Renal pelvis (tissue), 4 donors: ENCODE data around the gene EPS8L1. TPM values are rescaled to one million over a fixed set of nuclear protein-coding genes. Genes with fewer than 3 reads are reported as not detected.

Experiments used
- DNase-seq: peaks from one replicate; pipeline ENCODE4 v3.0.0-alpha.2; 2013
- polyA plus RNA-seq, 3 donors: library from polyadenylated mRNA; unstranded; fragments of 120-200 nt; gene quantifications; one replicate each; pipeline ENCODE4 v1.2.1, GENCODE V29; 2013; ENCODE audit not compliant: insufficient read length in 3 of 3

The EPS8L1 gene
- polyA plus RNA-seq, 3 donors: 56.1 to 91.8 (median 73.3) TPM

DNA sequence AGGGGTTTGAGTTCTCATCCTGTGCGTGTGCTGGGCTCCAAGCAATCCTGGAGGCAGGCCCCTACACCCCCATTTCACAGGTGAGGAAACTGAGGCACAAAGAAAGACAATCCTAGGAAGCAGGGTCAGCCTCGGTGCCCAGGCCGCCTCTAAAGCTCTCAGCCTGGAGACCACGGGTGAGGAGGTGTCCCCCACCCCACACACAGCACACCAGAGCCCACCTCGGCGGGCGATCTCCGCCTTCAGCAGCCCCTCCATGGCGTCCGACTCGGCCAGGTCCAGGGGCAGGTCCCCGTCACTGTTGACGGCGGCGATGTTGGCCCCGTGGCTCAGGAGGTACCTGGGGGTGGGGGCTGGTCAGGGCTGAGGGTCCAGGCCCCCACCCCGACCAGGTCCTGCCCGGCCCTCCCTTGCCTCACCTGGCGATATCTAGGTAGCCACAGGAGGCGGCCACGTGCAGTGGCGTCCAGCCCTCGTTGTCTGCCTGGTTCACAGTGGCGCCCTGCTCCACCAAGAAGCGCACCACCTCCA is 36.6 kb downstream of the EPS8L1 start:
- DNase-seq: no peak

DNA sequence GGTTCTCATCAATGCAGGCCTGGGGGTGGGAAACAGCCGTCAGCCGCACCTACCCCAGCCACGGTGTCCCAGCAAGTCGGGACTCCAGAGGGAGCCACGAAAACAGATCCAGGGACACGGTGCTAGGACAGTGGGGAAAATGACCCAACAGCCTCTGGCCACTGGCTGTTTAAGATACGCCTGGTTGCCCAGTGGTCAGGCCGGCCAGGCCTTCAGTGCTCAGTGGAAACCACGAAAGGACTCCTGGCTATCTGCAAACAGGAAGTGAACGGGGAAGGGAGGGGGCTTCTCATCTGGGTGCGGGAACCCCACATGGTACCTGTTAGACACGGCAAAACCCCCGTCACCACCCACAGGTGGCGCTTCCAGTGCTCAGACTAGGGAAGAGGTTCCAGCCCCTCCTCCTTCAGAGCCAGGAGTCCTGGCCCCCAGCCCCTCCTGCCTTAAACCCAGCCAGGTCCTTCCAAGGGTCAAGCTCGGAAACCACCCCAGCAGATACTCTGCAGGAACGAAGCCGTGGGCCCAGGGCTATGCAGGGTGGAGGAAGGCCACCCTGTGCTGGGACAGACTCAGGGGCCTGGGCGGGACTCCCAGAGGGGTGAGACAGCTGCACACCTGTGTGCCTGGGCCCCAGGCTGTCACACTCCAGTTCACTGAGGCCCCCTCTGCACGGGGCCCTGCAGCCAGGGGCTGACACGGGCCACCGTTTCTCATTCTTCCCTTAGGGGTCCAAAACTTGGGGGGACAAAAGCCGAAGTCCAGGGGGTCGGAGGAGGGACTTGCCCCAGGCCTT is 37.3 kb downstream of the EPS8L1 start:
- DNase-seq: no peak

DNA sequence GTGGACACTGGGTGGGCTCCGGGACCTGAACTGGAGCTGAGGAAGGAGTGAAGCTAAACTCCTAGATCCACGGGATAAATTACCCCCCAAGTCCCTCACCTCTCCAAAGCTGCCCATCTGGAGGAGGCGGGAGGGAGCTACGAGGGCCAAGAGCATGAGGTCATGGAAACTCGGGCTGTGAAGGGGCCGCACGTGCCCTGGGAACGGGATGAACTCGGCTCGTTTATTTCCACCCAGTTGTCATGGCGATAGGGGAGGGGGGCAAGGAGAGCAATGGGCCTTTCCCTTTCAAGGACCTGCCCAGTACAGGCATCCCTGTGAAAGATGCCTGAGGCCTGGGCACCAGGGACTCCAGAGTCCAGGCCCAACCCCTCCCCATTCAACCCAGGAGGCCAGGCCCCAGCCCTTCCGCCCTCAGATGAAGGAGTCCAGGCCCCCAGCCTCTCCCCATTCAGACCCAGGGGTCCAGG is 37.9 kb downstream of the EPS8L1 start:
- peak; percentile 94 for DNase-seq

DNA sequence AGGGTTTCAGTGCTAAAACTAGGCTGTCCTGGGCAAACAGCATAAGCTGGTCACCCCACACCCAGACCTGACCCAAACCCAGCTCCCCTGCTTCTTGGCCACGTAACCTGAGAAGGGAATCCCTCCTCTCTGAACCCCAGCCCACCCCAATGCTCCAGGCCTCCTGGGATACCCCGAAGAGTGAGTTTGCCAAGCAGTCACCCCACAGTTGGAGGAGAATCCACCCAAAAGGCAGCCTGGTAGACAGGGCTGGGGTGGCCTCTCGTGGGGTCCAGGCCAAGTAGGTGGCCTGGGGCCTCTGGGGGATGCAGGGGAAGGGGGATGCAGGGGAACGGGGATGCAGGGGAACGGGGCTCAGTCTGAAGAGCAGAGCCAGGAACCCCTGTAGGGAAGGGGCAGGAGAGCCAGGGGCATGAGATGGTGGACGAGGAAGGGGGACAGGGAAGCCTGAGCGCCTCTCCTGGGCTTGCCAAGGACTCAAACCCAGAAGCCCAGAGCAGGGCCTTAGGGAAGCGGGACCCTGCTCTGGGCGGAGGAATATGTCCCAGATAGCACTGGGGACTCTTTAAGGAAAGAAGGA is 39.0 kb downstream of the EPS8L1 start:
- no peak for DNase-seq

DNA sequence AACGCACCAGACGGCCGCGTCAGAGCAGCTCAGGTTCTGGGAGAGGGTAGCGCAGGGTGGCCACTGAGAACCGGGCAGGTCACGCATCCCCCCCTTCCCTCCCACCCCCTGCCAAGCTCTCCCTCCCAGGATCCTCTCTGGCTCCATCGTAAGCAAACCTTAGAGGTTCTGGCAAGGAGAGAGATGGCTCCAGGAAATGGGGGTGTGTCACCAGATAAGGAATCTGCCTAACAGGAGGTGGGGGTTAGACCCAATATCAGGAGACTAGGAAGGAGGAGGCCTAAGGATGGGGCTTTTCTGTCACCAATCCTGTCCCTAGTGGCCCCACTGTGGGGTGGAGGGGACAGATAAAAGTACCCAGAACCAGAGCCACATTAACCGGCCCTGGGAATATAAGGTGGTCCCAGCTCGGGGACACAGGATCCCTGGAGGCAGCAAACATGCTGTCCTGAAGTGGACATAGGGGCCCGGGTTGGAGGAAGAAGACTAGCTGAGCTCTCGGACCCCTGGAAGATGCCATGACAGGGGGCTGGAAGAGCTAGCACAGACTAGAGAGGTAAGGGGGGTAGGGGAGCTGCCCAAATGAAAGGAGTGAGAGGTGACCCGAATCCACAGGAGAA is 39.9 kb downstream of the EPS8L1 start:
- no peak for DNase-seq

DNA sequence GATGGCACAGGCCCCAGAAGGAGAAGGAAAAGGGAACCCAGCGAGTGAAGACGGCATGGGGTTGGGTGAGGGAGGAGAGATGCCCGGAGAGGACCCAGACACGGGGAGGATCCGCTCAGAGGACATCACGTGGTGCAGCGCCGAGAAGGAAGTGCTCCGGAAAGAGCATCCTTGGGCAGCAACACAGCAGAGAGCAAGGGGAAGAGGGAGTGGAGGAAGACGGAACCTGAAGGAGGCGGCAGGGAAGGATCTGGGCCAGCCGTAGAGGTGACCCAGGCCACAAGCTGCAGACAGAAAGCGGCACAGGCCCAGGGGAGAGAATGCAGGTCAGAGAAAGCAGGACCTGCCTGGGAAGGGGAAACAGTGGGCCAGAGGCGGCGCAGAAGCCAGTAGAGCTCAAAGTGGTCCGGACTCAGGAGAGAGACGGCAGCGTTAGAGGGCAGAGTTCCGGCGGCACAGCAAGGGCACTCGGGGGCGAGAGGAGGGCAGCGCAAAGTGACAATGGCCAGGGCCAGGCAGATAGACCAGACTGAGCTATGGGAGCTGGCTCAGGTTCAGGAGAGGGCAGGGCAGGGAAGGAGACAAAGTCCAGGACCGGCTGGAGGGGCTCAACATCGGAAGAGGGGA is 40.7 kb downstream of the EPS8L1 start:
- no peak for DNase-seq

DNA sequence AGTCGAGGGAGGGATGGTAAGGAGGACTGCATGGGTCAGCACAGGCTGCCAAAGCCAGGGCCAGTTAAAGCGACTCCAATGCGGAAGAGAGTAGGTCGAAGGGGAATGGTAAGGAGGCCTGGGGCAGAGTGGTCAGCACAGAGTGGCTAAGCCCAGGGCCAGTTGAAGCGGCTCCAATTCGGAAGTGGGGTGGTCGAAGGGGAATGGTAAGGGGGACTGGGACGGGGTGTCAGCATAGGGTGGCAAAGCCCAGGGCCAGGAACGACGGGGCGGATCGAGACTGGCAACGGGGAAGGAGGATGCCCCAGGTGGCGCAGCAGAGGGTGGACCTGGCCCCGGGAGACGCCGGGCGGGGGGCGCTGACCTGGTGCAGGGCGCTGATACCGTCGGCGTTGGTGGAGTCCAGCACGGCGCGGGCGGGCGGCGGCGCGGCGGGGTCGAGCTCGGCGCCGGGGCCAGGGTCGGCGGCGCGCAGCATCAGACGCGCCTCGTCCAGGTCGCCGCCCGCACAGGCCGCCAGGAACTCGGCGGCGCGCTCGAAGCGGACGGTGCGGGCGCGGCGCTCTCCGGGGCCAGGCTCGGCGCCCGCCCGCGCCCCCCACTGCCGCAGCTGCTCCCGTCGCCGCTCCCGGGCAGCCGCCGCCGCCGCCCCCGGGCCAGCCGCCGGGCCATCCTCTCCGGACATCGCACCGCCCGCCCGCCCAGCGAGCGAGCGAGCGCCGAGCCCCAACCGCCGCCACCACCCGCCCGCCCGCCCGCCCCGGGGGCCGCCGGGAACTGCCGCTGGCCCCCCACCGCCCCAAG is 41.4 kb downstream of the EPS8L1 start, which contains the start of gene PPP1R12C:
Gene PPP1R12C, minus strand, starts transcription at position 779 of the 804 bp plus-strand sequence. Its CDS starts 94 bp downstream, at position 685.
- DNase-seq: no peak

DNA sequence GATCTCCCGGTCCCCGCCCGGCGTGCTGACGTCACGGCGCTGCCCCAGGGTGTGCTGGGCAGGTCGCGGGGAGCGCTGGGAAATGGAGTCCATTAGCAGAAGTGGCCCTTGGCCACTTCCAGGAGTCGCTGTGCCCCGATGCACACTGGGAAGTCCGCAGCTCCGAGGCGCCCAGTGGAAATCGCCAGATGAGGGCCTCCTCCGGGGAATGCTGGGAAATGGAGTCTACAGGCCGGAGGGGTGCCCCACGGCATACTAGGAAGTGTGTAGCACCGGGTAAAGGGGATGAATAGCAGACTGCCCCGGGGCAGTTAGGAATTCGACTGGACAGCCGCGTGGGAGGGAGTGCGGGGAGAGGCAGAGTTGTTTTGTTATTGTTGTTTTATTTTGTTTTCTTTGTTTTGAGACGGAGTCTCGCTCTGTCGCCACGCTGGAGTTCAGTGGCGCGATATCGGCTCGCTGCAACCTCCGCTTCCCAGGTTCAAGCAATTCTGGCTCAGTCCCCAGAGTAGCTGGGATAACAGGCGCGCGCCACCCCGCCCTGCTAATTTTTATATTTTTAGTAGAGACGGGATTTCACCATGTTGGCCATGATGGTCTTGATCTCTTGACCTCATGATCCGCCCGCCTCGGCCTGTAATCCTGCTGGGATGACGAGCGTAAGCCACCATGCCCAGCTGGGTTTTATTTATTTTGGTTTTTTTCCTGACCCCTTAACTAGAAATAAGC is 42.2 kb downstream of the EPS8L1 start:
- peak; percentile 99 for DNase-seq

DNA sequence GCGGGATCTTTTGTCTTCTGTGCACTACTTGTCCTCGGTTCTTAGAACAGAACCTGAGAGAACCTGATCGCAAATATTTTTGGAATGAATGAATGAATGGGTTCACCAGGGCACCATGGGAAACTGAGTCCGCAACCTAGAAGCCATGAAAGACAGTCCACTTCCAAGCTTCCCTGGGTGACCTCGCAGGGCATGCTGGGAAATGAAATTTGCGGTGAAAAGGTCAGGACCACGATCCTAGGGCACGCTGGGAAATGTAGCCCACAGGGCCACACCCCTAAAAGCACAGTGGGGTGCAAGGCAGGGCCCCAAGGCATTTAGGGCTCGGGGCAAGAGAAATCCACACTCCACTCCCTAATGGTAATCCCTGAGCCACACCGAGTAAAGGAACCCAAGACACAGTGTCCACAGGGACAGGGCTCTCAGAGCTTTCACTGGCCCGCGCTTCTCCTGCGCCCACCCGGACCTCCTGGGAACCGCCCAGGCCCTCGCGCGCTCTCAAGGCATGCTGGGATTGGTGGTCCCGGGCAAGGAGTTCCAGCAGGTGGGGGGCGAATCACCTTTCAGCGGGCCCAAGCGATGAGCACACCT is 42.8 kb downstream of the EPS8L1 start:
- no peak for DNase-seq

DNA sequence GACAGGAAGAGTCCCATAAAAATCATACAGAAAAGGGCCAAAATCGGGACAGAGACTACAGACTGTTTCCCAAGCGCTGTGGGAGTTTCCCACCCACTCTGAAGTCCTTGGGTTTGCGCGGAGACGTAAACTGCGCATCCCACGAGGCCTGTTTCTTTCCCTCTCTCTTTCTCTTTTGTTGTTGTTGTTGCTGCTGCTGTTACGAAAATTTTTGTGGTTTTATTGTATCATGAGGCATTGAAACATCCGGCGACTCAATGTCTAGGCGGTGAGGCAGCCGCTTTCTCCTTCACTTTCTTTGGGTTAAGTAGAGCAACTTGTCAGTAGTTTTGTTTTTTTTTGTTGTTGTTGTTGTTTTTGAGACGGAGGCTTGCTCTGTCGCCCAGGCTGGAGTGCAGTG is 43.4 kb downstream of the EPS8L1 start:
- DNase-seq: no peak

DNA sequence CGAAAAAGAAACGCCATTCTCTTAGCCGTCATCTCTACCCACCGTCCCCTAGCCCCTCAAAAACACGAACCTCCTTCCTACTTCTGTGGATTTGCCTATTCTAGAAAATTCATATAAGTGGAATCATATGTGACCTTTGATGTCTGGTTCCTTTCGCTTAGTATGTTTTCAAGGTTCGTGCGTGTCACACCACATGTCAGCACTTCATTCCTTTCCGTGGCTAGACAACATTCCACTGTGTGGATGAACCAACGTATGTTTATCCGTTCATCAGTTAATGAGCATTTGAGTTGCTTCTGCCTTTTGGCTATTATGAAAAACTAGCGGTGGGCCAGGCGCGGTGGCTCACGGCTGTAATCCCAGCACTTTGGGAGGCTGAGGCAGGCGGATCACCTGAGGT is 55.8 kb downstream of the EPS8L1 start:
- DNase-seq: no peak

DNA sequence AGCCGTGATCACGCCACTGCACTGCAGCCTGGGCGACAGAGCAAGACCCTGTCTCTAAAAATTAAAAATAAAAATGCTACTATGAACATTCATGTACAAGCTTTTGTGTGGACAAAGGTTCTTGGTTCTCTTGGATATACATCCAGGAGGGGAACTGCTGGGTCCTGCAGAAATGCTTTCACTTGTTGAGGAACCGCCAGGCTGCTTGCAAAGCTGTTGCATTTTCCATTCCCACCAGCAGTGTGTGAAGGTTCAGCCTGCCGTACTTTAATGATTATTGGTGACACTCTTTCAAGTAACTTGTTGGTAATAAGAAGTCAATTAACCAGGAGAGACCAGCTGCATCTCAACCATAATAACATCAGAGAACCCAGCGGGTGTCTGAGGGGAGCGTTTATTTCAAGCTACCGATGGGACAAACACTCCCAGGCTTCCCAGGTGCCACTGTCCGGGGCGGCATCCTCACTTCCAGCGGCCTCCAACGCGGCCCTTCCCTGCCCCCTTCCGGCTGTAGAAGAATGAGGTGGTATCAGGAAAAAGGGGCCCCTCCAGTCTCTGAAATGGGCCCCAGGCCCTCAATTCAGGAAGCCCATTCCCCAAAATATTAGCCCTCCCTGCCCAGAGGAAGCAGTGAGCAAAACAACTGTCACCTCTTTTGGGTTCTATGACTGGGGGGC is 56.9 kb downstream of the EPS8L1 start:
- no peak for DNase-seq

DNA sequence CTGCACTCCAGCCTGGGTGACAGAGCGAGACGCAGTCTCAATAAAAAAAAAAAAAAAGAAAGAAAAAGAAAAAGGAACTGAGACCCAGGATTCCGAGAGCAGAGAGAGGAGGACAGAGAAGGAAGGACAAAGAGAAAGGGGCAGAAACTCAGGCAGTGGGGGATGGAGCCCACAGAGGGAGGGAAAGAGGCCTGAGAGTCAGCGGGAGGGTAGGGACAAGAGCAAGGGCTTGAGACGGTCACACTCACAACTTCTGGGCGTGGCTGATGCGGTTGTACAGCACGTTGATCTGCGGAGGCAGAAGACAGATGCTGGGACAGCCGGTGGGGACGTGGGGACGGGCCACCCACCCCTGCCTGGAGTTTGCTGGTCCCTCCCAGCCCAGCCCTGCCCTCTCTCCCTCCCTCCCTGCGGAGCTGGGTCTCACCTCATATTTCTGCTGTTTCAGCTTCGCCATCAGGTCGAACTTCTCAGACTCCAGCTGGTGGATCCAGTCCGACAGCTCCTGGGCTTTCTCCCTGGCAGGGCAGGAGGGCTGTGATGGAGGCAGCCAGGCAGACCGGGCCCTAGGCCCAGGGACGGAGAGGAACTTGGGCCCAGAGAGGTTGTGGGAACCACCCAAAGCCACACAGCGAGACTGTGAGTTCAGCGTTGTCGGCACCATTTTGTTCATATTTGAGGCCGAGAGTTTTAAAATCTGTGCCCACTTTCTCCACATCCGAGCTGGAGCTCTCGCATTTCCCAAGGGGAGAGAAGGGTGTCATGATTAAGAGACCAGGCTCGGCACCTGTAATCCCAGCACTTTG is 58.2 kb downstream of the EPS8L1 start:
- DNase-seq: no peak

DNA sequence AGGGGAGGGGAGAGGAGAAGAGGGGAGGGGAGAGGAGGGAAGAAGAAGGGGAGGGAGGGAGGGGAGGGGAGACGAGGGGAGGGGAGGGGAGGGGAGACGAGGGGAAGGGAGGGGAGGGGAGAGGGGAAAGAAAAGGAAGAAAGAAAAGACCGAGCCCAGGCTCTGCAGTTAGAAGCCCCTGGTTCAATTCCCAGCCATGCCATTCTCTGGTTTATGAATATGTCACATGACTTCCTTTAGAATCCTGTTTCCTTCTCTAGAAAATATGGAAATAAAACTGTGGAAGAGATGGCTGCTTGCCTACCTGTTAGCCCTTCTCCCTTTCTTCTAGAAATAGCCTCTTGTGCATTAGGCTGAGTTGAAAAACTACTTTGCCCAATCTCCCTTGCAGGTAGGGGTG is 59.1 kb downstream of the EPS8L1 start:
- no peak for DNase-seq

DNA sequence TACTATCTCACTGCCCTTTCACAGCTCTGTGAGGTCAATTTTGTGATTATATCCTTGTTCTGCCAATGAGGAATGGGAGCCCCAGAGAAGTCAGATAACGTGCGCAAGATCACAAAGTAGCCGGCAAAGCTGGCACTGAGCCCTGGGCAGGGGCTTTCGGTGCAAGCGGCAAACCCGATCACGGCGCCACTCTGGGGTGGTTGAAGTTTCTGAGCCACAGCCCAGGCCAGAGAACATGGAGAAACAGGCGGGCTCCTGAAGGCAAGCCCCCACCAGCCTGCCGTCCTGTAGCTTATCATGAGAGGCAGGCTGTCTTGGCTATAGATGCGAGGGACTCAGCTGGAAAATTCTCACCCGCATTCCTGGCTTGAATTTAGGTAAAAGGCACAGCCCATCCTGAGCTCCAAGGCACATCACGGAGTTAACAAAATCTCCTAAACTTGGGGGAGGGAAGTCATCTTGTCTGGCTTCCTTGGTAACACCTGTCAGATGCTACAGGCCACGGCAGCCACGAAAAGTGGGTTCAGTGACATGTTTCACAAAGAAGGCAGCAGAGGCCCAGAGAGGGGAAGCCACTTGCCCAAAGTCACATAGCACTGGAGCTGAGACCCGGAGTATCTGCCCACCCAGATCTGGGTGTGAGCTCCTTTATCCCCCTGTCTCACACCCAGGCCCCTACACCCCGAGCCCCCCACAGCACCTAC is 60.9 kb downstream of the EPS8L1 start:
- no peak for DNase-seq
